Left renal cortex interstitium (tissue), 4 donors: ENCODE results near the gene PPP1R14B. TPM values are rescaled to one million over a fixed set of nuclear protein-coding genes. Genes with fewer than 3 reads are reported as not detected.

Experiments used
- DNase-seq, 4 donors: peaks; one replicate each; pipeline ENCODE4 v3.0.0-alpha.2; 2013; ENCODE audit warnings: low read depth in 4 of 4, low spot score in 2 of 4, missing footprints in 1 of 4
- polyA plus RNA-seq, 4 donors: library from polyadenylated mRNA; unstranded; fragments of 120-200 nt; gene quantifications; one replicate each; pipeline ENCODE4 v1.2.1, GENCODE V29; 2013; ENCODE audit not compliant: insufficient read length in 4 of 4

PPP1R14B gene
- polyA plus RNA-seq, 4 donors: 53.8 to 117 (median 76.0) TPM

DNA sequence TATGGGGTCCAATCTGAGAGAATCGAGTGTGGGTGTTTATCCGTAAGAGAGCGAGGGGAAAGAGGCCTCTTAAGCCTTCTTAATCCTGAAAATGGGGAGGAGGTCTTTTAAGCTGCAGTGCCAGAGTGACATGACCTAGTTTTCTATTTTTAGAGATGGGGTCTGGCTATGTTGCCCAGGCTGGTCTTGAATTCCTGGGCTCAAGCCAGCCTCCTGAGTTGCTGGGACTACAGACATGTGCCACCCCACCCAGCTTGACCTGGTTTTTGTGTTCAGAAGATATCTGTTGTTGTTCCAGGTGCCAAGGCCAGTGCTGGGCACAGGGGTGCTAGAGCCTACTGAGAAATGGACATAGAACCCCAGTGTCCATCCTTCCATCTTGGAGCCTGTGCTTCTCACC, 36.3 kb upstream of the PPP1R14B start:
- DNase-seq: no peak

GRCh38 chr11:64281957-64282770, 35.4 kb upstream of the PPP1R14B start:
- DNase-seq: no peak

GRCh38 chr11:64278576-64279190, 31.9 kb upstream of the PPP1R14B start:
- DNase-seq: no peak

- no peak for DNase-seq
Observed at GRCh38 chr11:64276653-64277431, 30.1 kb upstream of the PPP1R14B start.

DNA sequence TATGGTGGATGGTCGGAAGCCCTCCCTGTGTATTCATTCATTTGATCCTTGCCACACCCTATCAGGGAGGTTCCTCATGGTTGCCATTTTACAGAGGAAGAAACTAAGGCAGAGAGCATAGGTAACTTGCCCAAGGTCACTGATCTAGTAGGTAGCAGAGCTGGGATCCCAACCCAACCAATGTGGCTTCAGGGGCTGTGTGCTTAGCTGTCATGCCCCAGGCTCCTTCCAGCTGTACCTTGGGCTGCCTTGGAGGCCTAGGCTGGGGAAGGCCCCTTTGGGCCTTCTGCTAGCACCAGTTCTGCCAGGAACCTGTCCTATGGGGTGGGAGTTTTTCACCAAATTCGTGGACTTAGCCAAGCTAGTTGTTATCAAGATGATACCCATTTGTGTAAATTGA, 29.1 kb upstream of the PPP1R14B start:
- DNase-seq: no peak

- DNase-seq: no peak
Observed at GRCh38 chr11:64275031-64275800, 28.5 kb upstream of the PPP1R14B start.

GRCh38 chr11:64269540-64270220, 22.9 kb upstream of the PPP1R14B start:
- DNase-seq: peak; percentile 96 to 99 (median 98)

DNA sequence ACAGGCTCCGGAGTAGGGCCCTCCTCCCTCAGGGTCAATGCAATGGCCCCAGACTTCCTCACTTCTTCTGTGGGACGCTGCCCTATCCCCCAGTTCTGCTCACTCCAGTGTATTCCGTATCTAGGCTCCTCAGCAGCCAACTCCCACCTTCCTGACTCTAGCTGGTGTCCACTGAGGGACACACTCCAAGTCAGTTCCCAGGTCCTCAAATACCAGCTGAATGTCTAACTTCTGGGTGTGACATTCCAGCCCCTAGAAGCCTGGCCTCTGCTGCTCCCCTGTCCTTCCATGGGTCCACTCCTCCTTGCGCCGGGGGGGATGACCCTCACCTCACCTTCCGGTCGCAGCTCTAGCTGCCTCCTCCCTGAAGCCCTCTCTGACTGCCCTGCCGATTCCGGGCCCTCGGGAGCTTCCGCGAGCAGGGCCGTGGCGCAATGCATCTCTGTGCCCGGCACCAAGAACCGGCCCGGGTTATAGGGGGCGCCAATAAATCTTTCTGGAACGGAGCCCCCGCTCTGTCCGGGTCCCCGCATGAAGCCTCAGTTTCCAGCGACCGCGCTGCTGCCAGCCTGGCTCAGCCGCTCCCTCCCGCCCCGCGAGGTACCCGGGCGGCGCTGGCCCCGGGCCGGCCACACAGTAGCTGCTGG, 22.3 kb upstream of the PPP1R14B start:
- DNase-seq: no peak

GRCh38 chr11:64268025-64268892, 21.5 kb upstream of the PPP1R14B start:
- no peak for DNase-seq

- no peak for DNase-seq
Observed at GRCh38 chr11:64267207-64267945, 20.6 kb upstream of the PPP1R14B start.

GRCh38 chr11:64266339-64266738, 19.6 kb upstream of the PPP1R14B start:
- DNase-seq: no peak

DNA sequence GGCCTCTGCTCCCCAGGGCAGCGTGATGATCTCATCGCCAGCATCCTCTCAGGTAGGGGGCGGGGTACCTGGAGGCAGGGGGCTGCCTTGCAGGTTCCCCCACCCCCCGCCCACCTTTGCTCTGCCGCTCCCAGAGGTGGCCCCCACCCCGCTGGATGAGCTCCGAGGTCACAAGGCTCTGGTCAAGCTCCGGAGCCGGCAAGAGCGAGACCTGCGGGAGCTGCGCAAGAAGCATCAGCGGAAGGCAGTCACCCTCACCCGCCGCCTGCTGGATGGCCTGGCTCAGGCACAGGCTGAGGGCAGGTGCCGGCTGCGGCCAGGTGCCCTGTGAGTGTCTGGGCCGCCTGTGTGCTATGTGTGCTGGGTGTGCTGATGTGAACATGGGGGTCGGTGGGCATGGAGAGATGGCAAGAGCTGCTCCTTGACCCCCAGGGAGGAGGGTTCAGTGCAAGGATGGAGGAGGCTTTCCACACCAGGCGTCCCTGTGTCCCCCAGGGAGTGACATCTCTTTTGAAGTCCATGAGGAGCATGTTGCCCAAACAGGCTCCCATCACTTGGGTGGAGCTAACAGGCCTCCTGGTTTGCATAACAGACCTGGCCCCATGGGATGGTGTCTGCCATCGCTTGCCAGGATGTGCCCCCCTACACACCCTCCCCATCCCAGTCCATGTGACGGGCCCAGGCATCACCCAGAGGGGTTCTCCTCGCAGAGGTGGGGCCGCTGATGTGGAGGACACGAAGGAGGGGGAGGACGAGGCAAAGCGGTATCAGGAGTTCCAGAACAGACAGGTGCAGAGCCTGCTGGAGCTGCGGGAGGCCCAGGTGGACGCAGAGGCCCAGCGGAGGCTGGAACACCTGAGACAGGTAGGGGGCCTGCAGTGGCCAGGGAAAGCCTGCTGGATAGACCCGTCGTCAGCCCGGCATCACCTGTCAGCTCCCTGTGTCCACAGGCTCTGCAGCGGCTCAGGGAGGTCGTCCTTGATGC, 18.7 kb upstream of the PPP1R14B start:
- no peak for DNase-seq

DNA sequence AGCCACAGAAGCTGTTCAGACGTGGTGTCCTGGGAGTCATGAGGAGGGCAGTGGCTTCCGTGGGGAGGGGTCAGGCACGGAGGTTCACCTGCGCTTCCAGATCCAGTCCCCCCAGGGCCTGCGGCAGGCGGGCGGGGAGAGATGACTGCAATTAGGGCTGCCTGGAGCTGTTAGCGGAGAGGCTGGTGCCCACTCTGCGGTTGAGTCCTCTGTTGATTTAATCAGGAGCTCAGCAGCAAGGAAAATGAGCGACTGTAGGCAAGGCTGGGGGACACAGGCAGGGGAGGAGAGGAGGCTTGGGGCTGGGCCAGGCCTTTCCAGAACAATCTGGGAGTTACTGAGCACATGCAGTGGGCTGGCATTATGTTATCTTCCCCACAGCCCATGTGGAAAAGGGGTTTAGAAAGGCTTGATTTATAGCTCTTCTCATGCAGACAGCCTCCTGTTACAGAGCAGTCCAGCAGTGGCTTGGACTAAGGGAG, 17.7 kb upstream of the PPP1R14B start:
- no peak for DNase-seq

GRCh38 chr11:64263947-64264317, 17.2 kb upstream of the PPP1R14B start:
- DNase-seq: no peak

- DNase-seq: no peak
Observed at GRCh38 chr11:64263021-64263946, 16.5 kb upstream of the PPP1R14B start.
